ENCODE results near the gene CNGB1.

DNA sequence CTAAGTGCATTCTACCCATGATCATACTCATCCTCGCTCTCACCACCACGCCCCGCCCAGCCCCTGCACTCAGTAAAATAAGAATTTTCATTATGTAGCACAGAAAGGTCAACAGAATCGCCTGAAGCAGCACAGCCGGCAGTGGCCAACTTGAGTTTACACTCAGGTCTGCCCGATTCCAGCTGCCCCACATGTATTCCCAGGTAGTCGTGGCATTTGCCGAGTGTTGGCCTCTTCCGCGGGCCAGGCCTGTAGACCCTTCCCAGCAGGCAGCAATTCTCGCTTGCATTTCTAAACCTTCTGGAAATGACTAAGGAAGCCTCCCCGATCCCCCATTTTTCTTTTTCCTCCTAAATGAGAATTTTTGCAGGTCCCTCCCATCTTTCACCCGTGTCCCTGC, 609 bp downstream of the CNGB1 start:
- no peak for TF ChIP-seq POLR2A (IDR thresholded peaks at IDR 0.05)
- TF ChIP-seq, protein P1, sequence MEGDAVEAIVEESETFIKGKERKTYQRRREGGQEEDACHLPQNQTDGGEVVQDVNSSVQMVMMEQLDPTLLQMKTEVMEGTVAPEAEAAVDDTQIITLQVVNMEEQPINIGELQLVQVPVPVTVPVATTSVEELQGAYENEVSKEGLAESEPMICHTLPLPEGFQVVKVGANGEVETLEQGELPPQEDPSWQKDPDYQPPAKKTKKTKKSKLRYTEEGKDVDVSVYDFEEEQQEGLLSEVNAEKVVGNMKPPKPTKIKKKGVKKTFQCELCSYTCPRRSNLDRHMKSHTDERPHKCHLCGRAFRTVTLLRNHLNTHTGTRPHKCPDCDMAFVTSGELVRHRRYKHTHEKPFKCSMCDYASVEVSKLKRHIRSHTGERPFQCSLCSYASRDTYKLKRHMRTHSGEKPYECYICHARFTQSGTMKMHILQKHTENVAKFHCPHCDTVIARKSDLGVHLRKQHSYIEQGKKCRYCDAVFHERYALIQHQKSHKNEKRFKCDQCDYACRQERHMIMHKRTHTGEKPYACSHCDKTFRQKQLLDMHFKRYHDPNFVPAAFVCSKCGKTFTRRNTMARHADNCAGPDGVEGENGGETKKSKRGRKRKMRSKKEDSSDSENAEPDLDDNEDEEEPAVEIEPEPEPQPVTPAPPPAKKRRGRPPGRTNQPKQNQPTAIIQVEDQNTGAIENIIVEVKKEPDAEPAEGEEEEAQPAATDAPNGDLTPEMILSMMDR (IDR thresholded peaks at IDR 0.05), result no peak
- no peak for TF ChIP-seq POLR2AphosphoS5 (IDR thresholded peaks at IDR 0.05)
